ENCODE measurements around the gene KRTAP4-16. TPM values are rescaled to one million over a fixed set of nuclear protein-coding genes. Genes with fewer than 3 reads are reported as not detected.
"Not testable (repeated sequence)": the region's sequence is repeated elsewhere in the genome, so short reads cannot be mapped to it uniquely, and the experiment has no call there.

Gene KRTAP4-16
- total RNA-seq, 4 donors from 2014 or later, result not detected

- peaks cover 0 to 8% (median 0%) of the 10 kb centered on the region in 3 donors for H3K27me3 ChIP-seq
- TF ChIP-seq CTCF (IDR thresholded peaks at IDR 0.05 in 4 of 5, conservative IDR thresholded peaks at IDR 0.05 in 1 of 5) (no peak), POLR2A (IDR thresholded peaks at IDR 0.05) (no peak)
- no peak overlapping the region for H3K4me3 ChIP-seq
- no peaks in the 10 kb centered on the region for H3K4me1 ChIP-seq
- in situ Hi-C loops (cut with MboI; ENCODE audit: low sequenced_read_pairs in 4 of 4), result no loop called here
- intact Hi-C loops (cut with DNase I; ENCODE audit: low total_unique reads), result no loop called here
- no peak overlapping the region for H3K27ac ChIP-seq
- no peaks in the 10 kb centered on the region for H3K36me3 ChIP-seq
- ATAC-seq, result no peak
- no peaks in the 10 kb centered on the region for H3K9me3 ChIP-seq
- no peak for DNase-seq
Measured at GRCh38 chr17:41107941-41108450, 6.0 kb upstream of the KRTAP4-16 start.

DNA sequence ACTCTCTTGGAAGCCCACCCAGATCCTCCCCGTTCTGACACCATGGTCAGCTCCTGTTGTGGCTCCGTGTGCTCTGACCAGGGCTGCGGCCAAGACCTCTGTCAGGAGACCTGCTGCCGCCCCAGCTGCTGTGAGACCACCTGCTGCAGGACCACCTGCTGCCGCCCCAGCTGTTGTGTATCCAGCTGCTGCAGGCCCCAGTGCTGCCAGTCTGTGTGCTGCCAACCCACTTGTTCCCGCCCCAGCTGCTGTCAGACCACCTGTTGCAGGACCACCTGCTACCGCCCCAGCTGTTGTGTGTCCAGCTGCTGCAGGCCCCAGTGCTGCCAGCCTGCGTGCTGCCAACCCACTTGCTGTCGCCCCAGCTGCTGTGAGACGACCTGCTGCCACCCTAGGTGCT is 3.3 kb upstream of the KRTAP4-16 start, which contains the start of gene KRTAP4-9:
TSS of gene KRTAP4-9 (plus strand) at position 43 of the 400 bp plus-strand sequence. CDS start at position 43, 0 bp downstream.
- in situ Hi-C loops (cut with MboI; ENCODE audit: low sequenced_read_pairs in 4 of 4); H3K9me3 ChIP-seq; ATAC-seq; H3K27me3 ChIP-seq; DNase-seq; H3K36me3 ChIP-seq; H3K4me1 ChIP-seq; intact Hi-C loops (cut with DNase I; ENCODE audit: low total_unique reads); H3K27ac ChIP-seq; H3K4me3 ChIP-seq: not testable (repeated sequence)

DNA sequence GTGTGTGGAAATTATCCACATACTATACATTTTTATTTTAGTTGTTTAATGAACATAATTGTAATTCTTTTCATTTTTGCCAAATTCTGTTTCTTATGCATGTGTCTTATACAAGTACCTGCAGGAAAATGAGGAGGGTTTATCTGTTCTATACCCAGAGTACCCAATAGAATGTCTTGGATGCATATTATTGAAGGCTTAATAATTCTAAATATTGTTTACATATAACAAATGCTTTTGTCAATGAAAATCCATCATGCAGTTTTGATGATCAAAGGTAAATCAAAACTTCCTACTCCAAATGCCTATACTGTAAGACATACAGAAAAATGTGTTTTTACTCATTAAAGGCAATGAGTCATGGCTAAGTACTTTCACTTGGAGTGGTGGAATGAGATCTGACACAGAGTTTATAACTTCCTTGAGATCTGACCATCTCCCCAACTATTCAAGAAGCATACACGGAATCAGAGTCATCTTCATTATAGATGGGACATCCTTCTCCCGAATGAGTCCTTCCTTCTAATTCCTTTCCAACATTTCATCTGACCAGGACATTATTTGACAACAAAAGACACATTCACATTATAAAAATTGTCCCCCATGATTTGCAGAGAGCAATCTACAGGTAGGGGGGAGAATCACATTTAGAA is 2.5 kb upstream of the KRTAP4-16 start:
- DNase-seq; H3K4me1 ChIP-seq; H3K27me3 ChIP-seq; H3K36me3 ChIP-seq; ATAC-seq; intact Hi-C loops (cut with DNase I; ENCODE audit: low total_unique reads); H3K9me3 ChIP-seq; H3K4me3 ChIP-seq; H3K27ac ChIP-seq; in situ Hi-C loops (cut with MboI; ENCODE audit: low sequenced_read_pairs in 4 of 4): not testable (repeated sequence)

DNA sequence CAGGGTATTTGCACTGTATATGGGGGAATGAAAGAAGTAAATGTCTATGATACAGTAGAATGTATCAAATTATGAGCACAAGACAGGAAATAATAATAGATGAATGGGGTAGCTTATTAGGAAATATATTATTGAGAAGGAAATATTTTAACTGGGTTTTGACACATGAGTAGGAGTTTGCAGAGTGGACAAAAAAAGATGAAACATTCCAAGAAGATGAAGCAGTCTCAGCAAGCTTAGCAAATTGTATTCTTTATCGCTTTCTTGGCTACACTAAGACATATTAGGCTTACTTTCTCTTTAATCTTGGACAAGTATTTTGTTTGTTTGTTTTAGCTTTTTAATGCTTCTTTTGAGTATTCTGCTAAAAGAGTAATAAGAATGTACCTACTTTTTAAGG is 1.9 kb upstream of the KRTAP4-16 start:
- intact Hi-C loops (cut with DNase I; ENCODE audit: low total_unique reads) (no loop called here), in situ Hi-C loops (cut with MboI; ENCODE audit: low sequenced_read_pairs in 4 of 4) (no loop called here)
- Histone ChIP-seq H3K27ac (no peak overlapping the region), H3K4me1 (no peaks in the 10 kb centered on the region), H3K9me3 (no peaks in the 10 kb centered on the region), H3K4me3 (no peak overlapping the region), H3K36me3 (no peaks in the 10 kb centered on the region), H3K27me3 (peaks cover 0 to 8% (median 0%) of the 10 kb centered on the region in 3 donors)
- DNase-seq, result no peak
- ATAC-seq, result no peak
- TF ChIP-seq POLR2A (IDR thresholded peaks at IDR 0.05) (no peak), CTCF (IDR thresholded peaks at IDR 0.05 in 4 of 5, conservative IDR thresholded peaks at IDR 0.05 in 1 of 5) (no peak)

DNA sequence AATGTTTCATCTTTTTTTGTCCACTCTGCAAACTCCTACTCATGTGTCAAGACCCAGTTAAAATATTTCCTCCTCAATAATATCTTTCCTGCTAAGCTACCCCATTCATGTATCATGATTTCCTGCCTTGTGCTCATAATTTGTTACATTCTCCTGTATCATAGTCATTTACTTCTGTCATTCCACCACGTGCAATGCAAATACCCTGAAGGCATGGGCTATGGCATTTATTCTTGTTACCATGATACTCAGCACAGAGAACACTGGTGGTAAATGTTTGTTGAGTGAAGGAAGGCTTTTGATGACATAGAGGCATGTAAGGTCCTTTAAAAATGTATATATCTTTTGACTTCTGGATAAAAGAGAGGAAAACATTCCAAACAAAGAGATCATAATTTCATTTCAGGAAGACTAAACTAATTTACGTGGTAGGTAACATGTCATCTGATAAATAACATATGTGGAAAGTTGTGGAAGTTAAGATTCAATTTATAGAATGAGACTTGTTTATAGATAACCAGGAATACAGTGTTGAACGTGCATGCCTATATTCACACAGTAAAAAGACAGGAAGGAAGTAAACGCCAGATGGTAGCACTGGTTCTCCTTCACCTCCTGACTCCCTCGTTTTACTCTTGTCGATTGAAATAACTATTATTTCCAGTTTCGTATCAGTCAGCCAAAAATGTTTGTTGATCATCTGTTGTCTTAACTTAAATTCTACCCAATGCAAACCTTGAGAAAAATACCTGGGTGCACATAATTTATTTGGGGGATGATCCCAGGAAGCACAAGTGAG is 2.1 kb downstream of the KRTAP4-16 start:
- ATAC-seq; H3K4me1 ChIP-seq; H3K36me3 ChIP-seq; H3K27me3 ChIP-seq; H3K4me3 ChIP-seq; DNase-seq; H3K9me3 ChIP-seq; H3K27ac ChIP-seq; intact Hi-C loops (cut with DNase I; ENCODE audit: low total_unique reads): not testable (repeated sequence)
- in situ Hi-C loops (cut with MboI; ENCODE audit: low sequenced_read_pairs in 4 of 4), result loop anchor here in 1 of 4 donors (25.0 kb wide), 1 partner anchor 87 kb away; the partner anchor contains the start of genes KRTAP4-1, KRTAP4-2 and KRTAP9-1

- no peaks in the 10 kb centered on the region for H3K27me3 ChIP-seq
- TF ChIP-seq POLR2A (IDR thresholded peaks at IDR 0.05) (no peak), CTCF (IDR thresholded peaks at IDR 0.05 in 4 of 5, conservative IDR thresholded peaks at IDR 0.05 in 1 of 5) (no peak)
Measured at GRCh38 chr17:41098481-41098880, 3.5 kb downstream of the KRTAP4-16 start.

More at GRCh38 chr17:41098481-41098880, 3.5 kb downstream of the KRTAP4-16 start:
- Histone ChIP-seq H3K27ac (no peak overlapping the region), H3K4me1 (no peaks in the 10 kb centered on the region), H3K36me3 (no peaks in the 10 kb centered on the region), H3K4me3 (no peak overlapping the region), H3K9me3 (no peaks in the 10 kb centered on the region)
- DNase-seq (no peak), ATAC-seq (no peak)
- in situ Hi-C loops (cut with MboI; ENCODE audit: low sequenced_read_pairs in 4 of 4), result loop anchor here in 1 of 4 donors (25.0 kb wide), 1 partner anchor 89 kb away; the partner anchor contains the start of genes KRTAP4-1, KRTAP4-2 and KRTAP9-1
- intact Hi-C loops (cut with DNase I; ENCODE audit: low total_unique reads), result no loop called here
